D341Med (cell line): ENCODE measurements around the gene GPR35.
"Not testable (repeated sequence)": the region's sequence is repeated elsewhere in the genome, so short reads cannot be mapped to it uniquely, and the experiment has no call there.

Experiments
- DNase-seq: peaks from one replicate; pipeline ENCODE4 v3.0.0; 2012; ENCODE audit warnings: low spot score

GPR35 gene

GRCh38 chr2:240662681-240663080 is 37.4 kb downstream of the GPR35 start:
- no peak for DNase-seq

GRCh38 chr2:240663546-240664190 is 38.4 kb downstream of the GPR35 start:
- DNase-seq, result no peak

GRCh38 chr2:240664622-240665021 is 39.3 kb downstream of the GPR35 start:
- DNase-seq, result no peak

GRCh38 chr2:240670402-240670801 is 45.1 kb downstream of the GPR35 start:
- no peak for DNase-seq

- DNase-seq, result no peak
Measured at GRCh38 chr2:240670950-240671349, 45.7 kb downstream of the GPR35 start.

- DNase-seq, result no peak
Measured at GRCh38 chr2:240672076-240672700, 46.9 kb downstream of the GPR35 start.

GRCh38 chr2:240672701-240673190 is 47.5 kb downstream of the GPR35 start:
- DNase-seq, result no peak

GRCh38 chr2:240674461-240675184 is 49.3 kb downstream of the GPR35 start:
- not testable (repeated sequence) for DNase-seq

GRCh38 chr2:240675345-240675744 is 50.1 kb downstream of the GPR35 start:
- not testable (repeated sequence) for DNase-seq

GRCh38 chr2:240678043-240678442 is 52.8 kb downstream of the GPR35 start:
- DNase-seq, result not testable (repeated sequence)

- not testable (repeated sequence) for DNase-seq
Measured at GRCh38 chr2:240678909-240679308, 53.6 kb downstream of the GPR35 start.

GRCh38 chr2:240680185-240680584 is 54.9 kb downstream of the GPR35 start:
- DNase-seq, result not testable (repeated sequence)
